ENCODE measurements around the gene SPAST.

DNA sequence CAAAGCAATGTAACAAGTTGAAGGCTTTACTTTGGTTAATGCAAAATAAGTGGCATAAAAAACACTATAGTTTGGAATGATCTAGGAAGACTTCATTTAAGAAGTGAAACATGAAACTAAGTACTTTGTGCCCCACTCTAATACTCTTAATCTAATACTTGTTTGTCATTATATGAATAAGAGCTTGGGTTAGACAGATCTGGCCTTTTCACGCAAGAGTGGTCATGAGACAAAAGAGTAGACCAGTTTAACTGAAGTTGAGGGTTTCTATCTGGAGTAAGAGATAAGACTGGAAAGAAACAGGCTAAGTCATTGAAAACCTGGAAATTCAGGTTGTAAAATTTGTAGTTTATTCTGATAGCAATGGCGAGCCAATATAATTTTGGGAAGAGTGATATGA lies 105.2 kb downstream of the SPAST start:
- TF ChIP-seq, protein P1, sequence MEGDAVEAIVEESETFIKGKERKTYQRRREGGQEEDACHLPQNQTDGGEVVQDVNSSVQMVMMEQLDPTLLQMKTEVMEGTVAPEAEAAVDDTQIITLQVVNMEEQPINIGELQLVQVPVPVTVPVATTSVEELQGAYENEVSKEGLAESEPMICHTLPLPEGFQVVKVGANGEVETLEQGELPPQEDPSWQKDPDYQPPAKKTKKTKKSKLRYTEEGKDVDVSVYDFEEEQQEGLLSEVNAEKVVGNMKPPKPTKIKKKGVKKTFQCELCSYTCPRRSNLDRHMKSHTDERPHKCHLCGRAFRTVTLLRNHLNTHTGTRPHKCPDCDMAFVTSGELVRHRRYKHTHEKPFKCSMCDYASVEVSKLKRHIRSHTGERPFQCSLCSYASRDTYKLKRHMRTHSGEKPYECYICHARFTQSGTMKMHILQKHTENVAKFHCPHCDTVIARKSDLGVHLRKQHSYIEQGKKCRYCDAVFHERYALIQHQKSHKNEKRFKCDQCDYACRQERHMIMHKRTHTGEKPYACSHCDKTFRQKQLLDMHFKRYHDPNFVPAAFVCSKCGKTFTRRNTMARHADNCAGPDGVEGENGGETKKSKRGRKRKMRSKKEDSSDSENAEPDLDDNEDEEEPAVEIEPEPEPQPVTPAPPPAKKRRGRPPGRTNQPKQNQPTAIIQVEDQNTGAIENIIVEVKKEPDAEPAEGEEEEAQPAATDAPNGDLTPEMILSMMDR (IDR thresholded peaks at IDR 0.05) = no peak
- TF ChIP-seq POLR2A (IDR thresholded peaks at IDR 0.05) (no peak), EP300 (IDR thresholded peaks at IDR 0.05) (no peak)
